HepG2 (cell line): Measurements from ENCODE around the gene MMP24OS. TPM values are rescaled to one million over a fixed set of nuclear protein-coding genes. Genes with fewer than 3 reads are reported as not detected.

Experiments used
- AHR ChIP-seq: IDR thresholded peaks from 2 replicates; pipeline ENCODE4 v1.6.1; 2018; ENCODE audit warnings: missing genetic modification reagents, missing compliant biosample characterization
- CEBPB ChIP-seq: IDR thresholded peaks from 2 replicates; pipeline ENCODE4 v1.6.1; 2011; ENCODE audit warnings: low read depth, low read length, improper control_type of control experiment, borderline replicate concordance
- CEBPG ChIP-seq: IDR thresholded peaks from 2 replicates; pipeline ENCODE4 v1.6.1; 2016
- EP300 ChIP-seq, 3 experiments: sonication (generic) in 1 of 3; formaldehyde crosslinking in 1 of 3; IDR thresholded peaks; 2 replicates each; pipeline versions ENCODE4 v1.5.1 to v1.6.1; 2011 to 2020; ENCODE audit warnings: low read depth in 2 of 3, low read length in 2 of 3, borderline replicate concordance in 1 of 3, improper control_type of control experiment in 1 of 3, mild to moderate bottlenecking in 1 of 3, missing genetic modification reagents in 1 of 3, moderate library complexity in 1 of 3
- FIP1L1 ChIP-seq: fragments of 200-400 bp; formaldehyde crosslinking; IDR thresholded peaks from 2 replicates; pipeline ENCODE4 v1.6.1; 2018; ENCODE audit warnings: low read depth, mild to moderate bottlenecking, low read length, moderate library complexity, borderline replicate concordance; ENCODE audit not compliant: insufficient read depth
- HNRNPH1 ChIP-seq: fragments of 200-400 bp; formaldehyde crosslinking; optimal IDR thresholded peaks from 2 replicates; pipeline ENCODE3; 2017; ENCODE audit warnings: mild to moderate bottlenecking, low read depth, low read length
- HNRNPUL1 ChIP-seq: fragments of 200-400 bp; formaldehyde crosslinking; IDR thresholded peaks from 2 replicates; pipeline ENCODE4 v1.6.1; 2017; ENCODE audit warnings: low read depth, mild to moderate bottlenecking, low read length, moderate library complexity
- JARID2 ChIP-seq: sonication (generic); formaldehyde crosslinking; IDR thresholded peaks from 2 replicates; pipeline ENCODE4 v1.8.1; 2023; ENCODE audit warnings: missing genetic modification reagents, inconsistent platforms; ENCODE audit not compliant: insufficient replicate concordance
- KAT2B ChIP-seq: fragments of 150-350 bp; IDR thresholded peaks from 2 replicates; pipeline ENCODE4 v1.6.1; 2014; ENCODE audit warnings: low read depth, low read length, borderline replicate concordance
- NKX3-1 ChIP-seq: sonication (generic); formaldehyde crosslinking; IDR thresholded peaks from 2 replicates; pipeline ENCODE4 v1.5.0; 2020; ENCODE audit warnings: missing genetic modification reagents
- POLR2AphosphoS5 ChIP-seq: IDR thresholded peaks from 2 replicates; pipeline ENCODE4 v1.6.1; 2012; ENCODE audit warnings: low read depth, low read length
- ZFP36L2 ChIP-seq: sonication (generic); formaldehyde crosslinking; IDR thresholded peaks from 2 replicates; pipeline ENCODE4 v1.4.0; 2020; ENCODE audit warnings: missing genetic modification reagents
- ZNF121 ChIP-seq: sonication (generic); formaldehyde crosslinking; IDR thresholded peaks from 2 replicates; pipeline ENCODE4 v1.5.0; 2020; ENCODE audit warnings: mild to moderate bottlenecking, missing genetic modification reagents
- ZNF446 ChIP-seq: sonication (generic); formaldehyde crosslinking; IDR thresholded peaks from 2 replicates; pipeline ENCODE4 v1.5.0; 2020; ENCODE audit warnings: mild to moderate bottlenecking, missing genetic modification reagents
- polyA plus RNA-seq, 8 experiments: library from polyadenylated mRNA; depleted of rRNA in 3 of 8; stranded (reverse) in 7 of 8; unstranded in 1 of 8; fragments of >200 nt; fragmentation: Illumina TruSeq in 4 of 8; extraction: Trizol in 4 of 8; gene quantifications; 2 replicates each; pipeline versions ENCODE4 v1.2.1 to v1.2.3, GENCODE V29; 2011 to 2016; ENCODE audit warnings: low read depth in 4 of 8, missing spikeins in 1 of 8, mixed read lengths in 1 of 8; ENCODE audit not compliant: insufficient read depth in 1 of 8
- total RNA-seq, 5 experiments: library from RNA; depleted of rRNA; stranded (reverse); fragments of >200 nt; fragmentation: Illumina TruSeq; extraction: Trizol; gene quantifications; 2 replicates each; pipeline ENCODE4 v1.2.3, GENCODE V29; 2016; ENCODE audit warnings: low read depth in 1 of 5
- TF ChIP-seq, protein P1 (sequence below): sonication (generic); formaldehyde crosslinking; IDR thresholded peaks from 2 replicates; pipeline ENCODE4 v1.4.0; 2020; ENCODE audit warnings: missing genetic modification reagents, mild to moderate bottlenecking, borderline replicate concordance
- TF ChIP-seq, protein P2 (sequence below): sonication (generic); formaldehyde crosslinking; IDR thresholded peaks from 2 replicates; pipeline ENCODE4 v1.4.0; 2020; ENCODE audit warnings: missing genetic modification reagents
- TF ChIP-seq, protein P3 (sequence below): IDR thresholded peaks from 2 replicates; pipeline ENCODE4 v1.6.1; 2016; ENCODE audit warnings: missing biosample characterization, missing genetic modification reagents, low read depth
- TF ChIP-seq, protein P4 (sequence below): sonication (generic); formaldehyde crosslinking; IDR thresholded peaks from 2 replicates; pipeline ENCODE4 v1.8.1; 2023; ENCODE audit warnings: mild to moderate bottlenecking, missing genetic modification reagents

The MMP24OS gene
- total and polyA plus RNA-seq, 2 of the 13 experiments (the other 11 are each of a cell fraction or from before 2014, with no cell fraction given): 6.0 to 8.5 TPM

DNA sequence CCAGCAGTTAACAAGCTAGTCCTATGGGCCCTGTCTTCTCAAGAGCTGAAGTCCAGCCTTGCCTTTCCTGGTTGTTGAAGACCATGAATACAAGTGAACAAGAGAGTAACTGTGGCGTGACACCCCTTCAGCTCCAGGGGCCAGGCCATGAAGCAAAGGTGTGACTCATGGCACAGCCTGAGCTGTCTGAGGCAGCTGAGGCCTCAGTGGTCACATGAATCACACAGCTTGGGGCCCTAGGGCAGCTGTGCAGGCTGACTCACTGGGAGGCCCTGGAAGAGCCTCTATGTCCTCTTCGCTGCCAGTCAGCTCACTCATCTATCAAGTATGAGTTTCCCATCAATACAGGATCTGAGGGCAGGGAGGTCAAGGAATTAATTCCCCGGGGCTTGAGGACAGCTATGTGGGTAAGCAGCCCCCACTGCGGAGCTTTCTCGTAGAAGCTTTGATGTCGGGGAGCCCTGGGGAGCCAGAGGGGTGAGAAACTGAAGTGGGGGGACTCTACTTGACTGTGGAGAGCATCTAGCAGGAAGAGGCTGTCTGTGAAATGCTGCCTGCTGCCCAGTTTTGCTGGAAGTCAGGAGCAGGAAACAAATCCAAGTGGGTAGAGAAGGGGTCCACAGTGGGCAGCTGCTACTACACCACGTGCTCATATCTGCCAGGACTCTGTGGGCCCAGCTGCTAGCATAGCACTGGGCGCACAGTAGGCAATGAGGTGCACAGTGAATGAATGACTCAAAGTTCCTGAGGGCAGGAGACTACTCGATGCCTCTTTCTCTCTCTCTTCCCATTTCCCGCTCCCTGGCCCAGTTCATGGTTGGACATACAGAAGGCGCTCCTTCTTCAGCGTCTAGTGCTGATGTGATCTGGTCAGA is 28.0 kb upstream of the MMP24OS start (continued):
- TF ChIP-seq KAT2B (no peak), FIP1L1 (no peak), ZFP36L2 (CRISPR knock-in tag) (no peak), ZNF446 (CRISPR knock-in tag) (no peak), AHR (CRISPR knock-in tag) (no peak; the same call in 1 of the 2 replicates), NKX3-1 (CRISPR knock-in tag) (no peak), POLR2AphosphoS5 (no peak), CEBPB (no peak), ZNF121 (no peak), HNRNPUL1 (no peak), CEBPG (CRISPR knock-in tag) (0 out of 2 replicates have a peak, but pooled peaks have one; percentile 25), HNRNPH1 (no peak), JARID2 (CRISPR knock-in tag) (no peak), EP300 (IDR thresholded peaks at IDR 0.05; ENCODE audit: low read depth in 2 of 2, low read length in 2 of 2) (peak in 1 of 2 experiments; percentile 82; a peak in 2 of 4 replicates), EP300 (CRISPR knock-in tag; IDR thresholded peaks at IDR 0.05; ENCODE audit: borderline replicate concordance) (peak; percentile 88)
- TF ChIP-seq, protein P1, sequence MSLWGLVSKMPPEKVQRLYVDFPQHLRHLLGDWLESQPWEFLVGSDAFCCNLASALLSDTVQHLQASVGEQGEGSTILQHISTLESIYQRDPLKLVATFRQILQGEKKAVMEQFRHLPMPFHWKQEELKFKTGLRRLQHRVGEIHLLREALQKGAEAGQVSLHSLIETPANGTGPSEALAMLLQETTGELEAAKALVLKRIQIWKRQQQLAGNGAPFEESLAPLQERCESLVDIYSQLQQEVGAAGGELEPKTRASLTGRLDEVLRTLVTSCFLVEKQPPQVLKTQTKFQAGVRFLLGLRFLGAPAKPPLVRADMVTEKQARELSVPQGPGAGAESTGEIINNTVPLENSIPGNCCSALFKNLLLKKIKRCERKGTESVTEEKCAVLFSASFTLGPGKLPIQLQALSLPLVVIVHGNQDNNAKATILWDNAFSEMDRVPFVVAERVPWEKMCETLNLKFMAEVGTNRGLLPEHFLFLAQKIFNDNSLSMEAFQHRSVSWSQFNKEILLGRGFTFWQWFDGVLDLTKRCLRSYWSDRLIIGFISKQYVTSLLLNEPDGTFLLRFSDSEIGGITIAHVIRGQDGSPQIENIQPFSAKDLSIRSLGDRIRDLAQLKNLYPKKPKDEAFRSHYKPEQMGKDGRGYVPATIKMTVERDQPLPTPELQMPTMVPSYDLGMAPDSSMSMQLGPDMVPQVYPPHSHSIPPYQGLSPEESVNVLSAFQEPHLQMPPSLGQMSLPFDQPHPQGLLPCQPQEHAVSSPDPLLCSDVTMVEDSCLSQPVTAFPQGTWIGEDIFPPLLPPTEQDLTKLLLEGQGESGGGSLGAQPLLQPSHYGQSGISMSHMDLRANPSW: no peak
- TF ChIP-seq, protein P2, sequence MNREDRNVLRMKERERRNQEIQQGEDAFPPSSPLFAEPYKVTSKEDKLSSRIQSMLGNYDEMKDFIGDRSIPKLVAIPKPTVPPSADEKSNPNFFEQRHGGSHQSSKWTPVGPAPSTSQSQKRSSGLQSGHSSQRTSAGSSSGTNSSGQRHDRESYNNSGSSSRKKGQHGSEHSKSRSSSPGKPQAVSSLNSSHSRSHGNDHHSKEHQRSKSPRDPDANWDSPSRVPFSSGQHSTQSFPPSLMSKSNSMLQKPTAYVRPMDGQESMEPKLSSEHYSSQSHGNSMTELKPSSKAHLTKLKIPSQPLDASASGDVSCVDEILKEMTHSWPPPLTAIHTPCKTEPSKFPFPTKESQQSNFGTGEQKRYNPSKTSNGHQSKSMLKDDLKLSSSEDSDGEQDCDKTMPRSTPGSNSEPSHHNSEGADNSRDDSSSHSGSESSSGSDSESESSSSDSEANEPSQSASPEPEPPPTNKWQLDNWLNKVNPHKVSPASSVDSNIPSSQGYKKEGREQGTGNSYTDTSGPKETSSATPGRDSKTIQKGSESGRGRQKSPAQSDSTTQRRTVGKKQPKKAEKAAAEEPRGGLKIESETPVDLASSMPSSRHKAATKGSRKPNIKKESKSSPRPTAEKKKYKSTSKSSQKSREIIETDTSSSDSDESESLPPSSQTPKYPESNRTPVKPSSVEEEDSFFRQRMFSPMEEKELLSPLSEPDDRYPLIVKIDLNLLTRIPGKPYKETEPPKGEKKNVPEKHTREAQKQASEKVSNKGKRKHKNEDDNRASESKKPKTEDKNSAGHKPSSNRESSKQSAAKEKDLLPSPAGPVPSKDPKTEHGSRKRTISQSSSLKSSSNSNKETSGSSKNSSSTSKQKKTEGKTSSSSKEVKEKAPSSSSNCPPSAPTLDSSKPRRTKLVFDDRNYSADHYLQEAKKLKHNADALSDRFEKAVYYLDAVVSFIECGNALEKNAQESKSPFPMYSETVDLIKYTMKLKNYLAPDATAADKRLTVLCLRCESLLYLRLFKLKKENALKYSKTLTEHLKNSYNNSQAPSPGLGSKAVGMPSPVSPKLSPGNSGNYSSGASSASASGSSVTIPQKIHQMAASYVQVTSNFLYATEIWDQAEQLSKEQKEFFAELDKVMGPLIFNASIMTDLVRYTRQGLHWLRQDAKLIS (CRISPR knock-in tag): peak; percentile 52; the same call in 1 of the 2 replicates
- TF ChIP-seq, protein P3, sequence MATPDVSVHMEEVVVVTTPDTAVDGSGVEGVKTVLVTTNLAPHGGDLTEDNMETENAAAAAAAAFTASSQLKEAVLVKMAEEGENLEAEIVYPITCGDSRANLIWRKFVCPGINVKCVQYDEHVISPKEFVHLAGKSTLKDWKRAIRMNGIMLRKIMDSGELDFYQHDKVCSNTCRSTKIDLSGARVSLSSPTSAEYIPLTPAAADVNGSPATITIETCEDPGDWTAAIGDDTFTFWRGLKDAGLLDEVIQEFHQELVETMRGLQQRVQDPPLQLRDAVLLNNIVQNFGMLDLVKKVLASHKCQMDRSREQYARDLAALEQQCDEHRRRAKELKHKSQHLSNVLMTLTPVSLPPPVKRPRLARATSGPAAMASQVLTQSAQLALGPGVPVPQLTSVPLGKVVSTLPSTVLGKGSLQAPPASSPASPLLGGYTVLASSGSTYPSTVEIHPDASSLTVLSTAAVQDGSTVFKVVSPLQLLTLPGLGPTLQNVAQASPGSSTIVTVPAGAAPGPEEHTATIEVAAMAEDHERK (CRISPR knock-in tag): no peak
- TF ChIP-seq, protein P4, sequence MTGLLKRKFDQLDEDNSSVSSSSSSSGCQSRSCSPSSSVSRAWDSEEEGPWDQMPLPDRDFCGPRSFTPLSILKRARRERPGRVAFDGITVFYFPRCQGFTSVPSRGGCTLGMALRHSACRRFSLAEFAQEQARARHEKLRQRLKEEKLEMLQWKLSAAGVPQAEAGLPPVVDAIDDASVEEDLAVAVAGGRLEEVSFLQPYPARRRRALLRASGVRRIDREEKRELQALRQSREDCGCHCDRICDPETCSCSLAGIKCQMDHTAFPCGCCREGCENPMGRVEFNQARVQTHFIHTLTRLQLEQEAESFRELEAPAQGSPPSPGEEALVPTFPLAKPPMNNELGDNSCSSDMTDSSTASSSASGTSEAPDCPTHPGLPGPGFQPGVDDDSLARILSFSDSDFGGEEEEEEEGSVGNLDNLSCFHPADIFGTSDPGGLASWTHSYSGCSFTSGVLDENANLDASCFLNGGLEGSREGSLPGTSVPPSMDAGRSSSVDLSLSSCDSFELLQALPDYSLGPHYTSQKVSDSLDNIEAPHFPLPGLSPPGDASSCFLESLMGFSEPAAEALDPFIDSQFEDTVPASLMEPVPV (CRISPR knock-in tag): no peak; the same call in 1 of the 2 replicates
